GM21526 (cell line): Measurements from ENCODE around the gene SLK.

Experiments used
- ATAC-seq: cut with Tn5 transposase; IDR thresholded peaks from one replicate; pipeline ENCODE4 v1.9.1; 2021; ENCODE audit warnings: moderate library complexity; ENCODE audit not compliant: unreplicated experiment, low FRiP score

The SLK gene

GRCh38 chr10:104031631-104032030 lies 64.7 kb downstream of the SLK start:
- no peak for ATAC-seq

- ATAC-seq = no peak
Observed at GRCh38 chr10:104032144-104032775, 65.3 kb downstream of the SLK start.

GRCh38 chr10:104033401-104033930 lies 66.5 kb downstream of the SLK start:
- ATAC-seq = no peak

DNA sequence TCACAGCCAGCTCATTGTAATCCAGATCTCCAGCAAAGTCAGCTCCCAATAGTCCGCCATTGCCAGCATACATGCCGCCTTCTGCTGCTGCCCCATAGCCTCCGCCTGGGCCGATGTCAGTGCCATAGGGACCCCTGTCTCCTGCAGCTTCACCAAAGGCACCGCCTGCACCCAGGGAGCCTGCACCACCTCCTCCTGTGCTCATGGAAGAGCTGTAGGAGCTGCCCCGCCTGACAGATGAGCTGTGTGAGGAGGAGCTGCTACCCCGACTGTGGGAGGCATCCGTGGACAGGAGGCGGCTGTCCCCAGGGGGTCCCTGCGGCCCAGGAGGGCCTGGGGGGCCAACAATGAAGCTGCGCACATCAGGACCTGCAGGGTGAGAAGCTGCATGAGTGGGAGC lies 67.0 kb downstream of the SLK start:
- ATAC-seq = no peak

- no peak for ATAC-seq
Observed at GRCh38 chr10:104034401-104035193, 67.7 kb downstream of the SLK start.

GRCh38 chr10:104035194-104036068 lies 68.5 kb downstream of the SLK start:
- no peak for ATAC-seq

GRCh38 chr10:104036069-104036384 lies 69.1 kb downstream of the SLK start:
- no peak for ATAC-seq

DNA sequence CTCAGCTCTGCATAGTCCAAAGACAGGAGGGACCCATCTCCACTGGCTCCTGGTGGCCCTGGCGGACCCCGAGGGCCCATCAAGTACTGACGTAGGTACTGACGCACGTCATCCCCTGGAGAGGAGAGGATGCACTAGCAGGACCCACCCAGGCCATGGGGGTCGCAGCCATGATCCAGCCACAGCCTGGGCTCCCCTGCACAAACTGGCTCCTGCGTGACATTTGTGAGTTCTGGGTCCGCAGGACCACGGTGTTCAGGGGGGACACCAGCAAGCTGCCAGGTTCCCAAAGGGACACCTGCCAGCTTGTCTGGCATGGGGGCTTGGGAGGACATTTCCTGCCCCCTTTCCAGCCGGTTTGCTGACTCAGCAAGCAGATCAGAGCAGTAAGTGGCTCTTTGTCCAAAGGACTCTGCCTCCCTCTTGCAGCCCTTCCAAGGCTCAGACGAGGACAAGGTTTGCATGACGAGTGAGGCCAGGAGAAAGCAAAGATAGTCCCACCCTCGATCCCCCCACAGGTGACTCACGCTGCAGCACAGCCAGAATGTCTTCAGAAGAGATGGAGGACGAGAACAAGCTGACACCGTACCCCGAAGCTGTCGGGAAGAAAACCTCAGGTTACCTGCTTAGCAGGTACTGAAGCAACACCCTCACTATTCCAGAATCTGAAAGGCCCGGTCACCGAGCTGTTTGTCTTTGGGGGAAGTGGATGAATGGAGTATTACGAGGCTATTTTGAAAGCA lies 69.7 kb downstream of the SLK start:
- no peak for ATAC-seq

- no peak for ATAC-seq
Observed at GRCh38 chr10:104037261-104037951, 70.5 kb downstream of the SLK start.

GRCh38 chr10:104038537-104038936 lies 71.6 kb downstream of the SLK start:
- no peak for ATAC-seq

- ATAC-seq = no peak
Observed at GRCh38 chr10:104038958-104039752, 72.2 kb downstream of the SLK start.

- no peak for ATAC-seq
Observed at GRCh38 chr10:104040382-104040781, 73.4 kb downstream of the SLK start.

DNA sequence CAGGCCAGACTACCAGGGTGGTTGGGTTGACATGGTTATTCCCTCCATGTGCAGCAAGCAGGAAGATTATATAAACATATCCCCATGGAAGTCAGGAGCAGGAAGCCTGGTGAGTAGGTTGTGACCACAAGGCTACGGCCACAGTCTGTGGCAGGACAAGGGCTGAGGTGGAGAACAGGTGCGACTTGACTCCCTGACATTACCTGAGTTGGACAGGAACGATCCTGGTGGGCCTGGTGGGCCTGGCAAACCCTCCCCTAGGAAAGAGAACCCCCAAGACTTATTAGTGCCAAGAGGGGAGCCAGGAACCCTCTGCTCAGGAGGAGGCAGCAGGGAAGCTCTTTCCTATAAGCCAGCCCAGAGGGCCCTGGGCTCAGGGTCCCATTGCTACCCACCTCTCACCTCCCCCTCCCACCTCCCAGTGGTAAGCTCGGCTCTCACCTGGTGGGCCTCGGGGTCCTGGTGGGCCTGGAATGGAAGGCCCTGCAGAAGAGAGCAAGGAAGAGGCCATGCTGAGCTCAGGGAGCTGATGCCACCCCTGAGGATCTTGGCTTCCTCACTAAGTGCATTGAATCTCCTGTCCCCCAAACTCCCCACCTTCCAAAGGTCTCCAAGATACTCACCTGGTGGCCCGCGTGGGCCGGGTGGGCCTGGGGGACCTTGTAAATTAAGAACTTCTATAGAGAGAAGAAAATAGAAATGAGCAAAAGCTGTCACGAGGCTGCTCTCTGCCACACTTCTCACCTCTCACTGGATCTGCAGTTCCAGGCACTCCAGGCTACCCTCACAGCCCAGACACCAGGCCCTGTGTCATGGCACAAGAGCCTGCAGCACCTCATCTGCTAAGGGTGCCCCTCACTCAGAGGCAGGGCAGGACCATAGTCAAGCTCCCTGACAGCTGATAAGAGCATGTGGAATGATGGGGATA lies 74.2 kb downstream of the SLK start:
- no peak for ATAC-seq

GRCh38 chr10:104041891-104042535 lies 75.1 kb downstream of the SLK start:
- ATAC-seq = no peak

DNA sequence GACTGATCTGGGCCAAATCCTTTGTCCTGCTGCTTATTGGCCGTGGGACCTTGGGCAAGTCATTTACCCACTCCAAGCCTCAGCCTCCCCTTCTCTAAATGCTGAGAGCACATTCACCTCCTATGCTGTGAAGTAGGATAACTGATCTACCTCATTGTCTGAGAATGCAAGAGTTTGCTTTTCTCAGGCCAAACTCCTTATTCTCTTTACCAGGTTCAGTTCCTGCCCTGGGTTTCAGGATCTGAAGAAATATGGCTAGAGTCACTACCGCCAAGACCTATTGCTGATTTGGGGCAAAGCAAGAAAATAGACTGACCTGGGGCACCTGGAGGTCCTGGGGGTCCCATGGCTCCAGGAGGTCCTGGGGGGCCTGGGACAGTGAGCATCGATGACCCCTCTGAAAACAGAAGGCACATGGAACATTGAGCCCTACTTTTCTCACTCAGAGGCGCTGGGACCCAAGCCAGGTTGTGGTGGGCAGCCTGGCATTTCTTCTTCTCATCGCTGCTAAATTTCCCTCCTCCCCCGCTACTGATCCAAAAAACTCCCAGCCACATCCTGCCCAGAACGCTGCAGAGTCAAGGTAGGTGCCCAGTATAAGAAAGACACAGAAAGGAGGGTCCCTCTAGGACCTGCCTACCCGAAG lies 76.4 kb downstream of the SLK start:
- ATAC-seq = no peak

DNA sequence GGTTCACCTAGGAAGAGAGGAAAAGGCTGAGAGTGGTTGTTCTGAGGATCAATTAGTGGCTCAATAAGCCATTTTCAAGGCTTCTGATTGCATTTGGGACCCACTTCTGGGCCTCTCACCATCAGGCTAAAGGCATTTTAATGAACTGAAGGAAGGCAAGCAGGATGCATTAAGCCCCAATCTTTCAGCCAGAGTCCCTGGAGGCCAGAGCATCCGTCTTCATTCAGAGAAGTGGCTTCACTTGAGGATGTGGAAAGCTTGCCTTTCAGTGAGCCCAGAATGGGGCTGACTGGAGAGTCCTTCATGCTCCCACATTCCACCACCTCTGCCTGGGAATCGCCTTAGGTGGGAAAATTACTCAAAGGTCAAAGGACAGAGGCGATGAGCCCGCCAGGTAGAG lies 76.9 kb downstream of the SLK start:
- ATAC-seq = no peak
